ENCODE results near the gene PPFIA1.

Gene PPFIA1

DNA sequence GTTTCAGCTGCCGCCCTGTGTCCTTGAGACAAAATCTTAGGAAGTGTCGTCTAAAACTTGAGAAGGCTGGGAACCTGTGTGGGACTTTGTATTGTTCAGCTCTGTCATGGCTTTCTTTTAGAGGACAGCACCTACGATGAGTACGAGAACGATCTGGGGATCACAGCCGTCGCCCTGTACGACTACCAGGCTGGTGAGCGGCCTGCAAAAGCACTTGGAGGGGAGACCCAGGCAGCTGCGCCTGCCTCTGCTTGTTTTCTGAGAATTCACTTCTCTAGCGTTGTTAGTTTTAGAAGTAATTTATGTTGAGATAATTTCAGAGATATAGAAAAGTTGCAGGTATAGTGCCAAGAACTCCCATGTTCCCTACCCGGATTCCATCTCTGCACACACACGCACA is 163.0 kb downstream of the PPFIA1 start:
- Histone ChIP-seq H3F3A (ENCODE audit: insufficient read depth) (peaks cover 31% of the 10 kb centered on the region), H3K36me3 (ENCODE audit: low read length) (peaks cover 4% of the 10 kb centered on the region; the same call in 1 of the 2 replicates), H3K4me2 (ENCODE audit: low read depth, low read length, poor library complexity, severe bottlenecking) (no peak overlapping the region), H4K20me1 (ENCODE audit: low read depth, low read length) (no peaks in the 10 kb centered on the region), H3K27ac (ENCODE audit: low read depth, low read length) (peak overlapping the region; percentile 94), H2AFZ (ENCODE audit: low read depth, low read length, severe bottlenecking) (no peak overlapping the region), H3K4me3 (ENCODE audit: insufficient read depth, low read length, poor library complexity, severe bottlenecking) (no peak overlapping the region), H3K9ac (ENCODE audit: low read length) (peak overlapping the region; percentile 27; the same call in 1 of the 2 replicates), H3K79me2 (ENCODE audit: insufficient read depth, low read length) (no peaks in the 10 kb centered on the region), H3K27me3 (ENCODE audit: low read length) (no peaks in the 10 kb centered on the region), H3K9me2 (replicated peaks; ENCODE audit: insufficient read depth, low read length) (no peaks in the 10 kb centered on the region), H3K9me3 (ENCODE audit: insufficient read depth, low read length) (peaks cover 6% of the 10 kb centered on the region; the same call in 1 of the 2 replicates)
- TF ChIP-seq, protein P1, sequence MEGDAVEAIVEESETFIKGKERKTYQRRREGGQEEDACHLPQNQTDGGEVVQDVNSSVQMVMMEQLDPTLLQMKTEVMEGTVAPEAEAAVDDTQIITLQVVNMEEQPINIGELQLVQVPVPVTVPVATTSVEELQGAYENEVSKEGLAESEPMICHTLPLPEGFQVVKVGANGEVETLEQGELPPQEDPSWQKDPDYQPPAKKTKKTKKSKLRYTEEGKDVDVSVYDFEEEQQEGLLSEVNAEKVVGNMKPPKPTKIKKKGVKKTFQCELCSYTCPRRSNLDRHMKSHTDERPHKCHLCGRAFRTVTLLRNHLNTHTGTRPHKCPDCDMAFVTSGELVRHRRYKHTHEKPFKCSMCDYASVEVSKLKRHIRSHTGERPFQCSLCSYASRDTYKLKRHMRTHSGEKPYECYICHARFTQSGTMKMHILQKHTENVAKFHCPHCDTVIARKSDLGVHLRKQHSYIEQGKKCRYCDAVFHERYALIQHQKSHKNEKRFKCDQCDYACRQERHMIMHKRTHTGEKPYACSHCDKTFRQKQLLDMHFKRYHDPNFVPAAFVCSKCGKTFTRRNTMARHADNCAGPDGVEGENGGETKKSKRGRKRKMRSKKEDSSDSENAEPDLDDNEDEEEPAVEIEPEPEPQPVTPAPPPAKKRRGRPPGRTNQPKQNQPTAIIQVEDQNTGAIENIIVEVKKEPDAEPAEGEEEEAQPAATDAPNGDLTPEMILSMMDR (IDR thresholded peaks at IDR 0.05; ENCODE audit: insufficient read depth, low read length, poor library complexity, severe bottlenecking) = no peak
- no peak for TF ChIP-seq EZH2phosphoT487 (conservative IDR thresholded peaks at IDR 0.05; ENCODE audit: low read length)
